LNCaP clone FGC (cell line): Measurements from ENCODE around the gene KRT2.

ENCODE experiments used
- DNase-seq: peaks from one replicate; pipeline ENCODE4 v3.0.0-alpha.2; 2011; ENCODE audit warnings: low read depth
- H3K4me3 ChIP-seq: 2 replicates; pipeline ENCODE4 v1.5.1; 2011; ENCODE audit warnings: mild to moderate bottlenecking, low read depth, low read length, control low read depth
- TF ChIP-seq, protein P1 (sequence below): IDR thresholded peaks from 2 replicates; pipeline ENCODE4 v1.5.1; 2012; ENCODE audit warnings: mild to moderate bottlenecking; ENCODE audit not compliant: control insufficient read depth, insufficient read depth; ENCODE audit errors: extremely low read depth

KRT2 gene

DNA sequence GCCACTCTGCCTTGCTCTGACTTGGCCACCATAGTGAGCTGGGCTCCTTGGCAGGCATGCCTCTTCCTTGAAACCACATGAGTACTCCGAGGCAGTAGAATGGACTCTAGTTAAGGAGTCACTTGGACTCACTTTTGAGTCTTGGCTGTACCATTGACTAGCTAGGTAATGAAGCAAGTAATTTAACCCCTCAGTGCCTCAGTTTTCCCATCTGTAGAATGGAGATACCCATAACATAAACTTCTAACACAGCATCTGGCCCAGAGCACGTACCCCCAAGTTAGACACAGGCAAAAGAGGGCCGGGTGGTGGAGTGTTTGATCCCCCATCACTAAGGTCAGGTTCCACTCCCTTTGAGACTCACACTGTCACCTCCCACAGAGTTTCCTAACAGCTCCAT lies 43.0 kb upstream of the KRT2 start:
- no peak overlapping the region for H3K4me3 ChIP-seq
- TF ChIP-seq, protein P1, sequence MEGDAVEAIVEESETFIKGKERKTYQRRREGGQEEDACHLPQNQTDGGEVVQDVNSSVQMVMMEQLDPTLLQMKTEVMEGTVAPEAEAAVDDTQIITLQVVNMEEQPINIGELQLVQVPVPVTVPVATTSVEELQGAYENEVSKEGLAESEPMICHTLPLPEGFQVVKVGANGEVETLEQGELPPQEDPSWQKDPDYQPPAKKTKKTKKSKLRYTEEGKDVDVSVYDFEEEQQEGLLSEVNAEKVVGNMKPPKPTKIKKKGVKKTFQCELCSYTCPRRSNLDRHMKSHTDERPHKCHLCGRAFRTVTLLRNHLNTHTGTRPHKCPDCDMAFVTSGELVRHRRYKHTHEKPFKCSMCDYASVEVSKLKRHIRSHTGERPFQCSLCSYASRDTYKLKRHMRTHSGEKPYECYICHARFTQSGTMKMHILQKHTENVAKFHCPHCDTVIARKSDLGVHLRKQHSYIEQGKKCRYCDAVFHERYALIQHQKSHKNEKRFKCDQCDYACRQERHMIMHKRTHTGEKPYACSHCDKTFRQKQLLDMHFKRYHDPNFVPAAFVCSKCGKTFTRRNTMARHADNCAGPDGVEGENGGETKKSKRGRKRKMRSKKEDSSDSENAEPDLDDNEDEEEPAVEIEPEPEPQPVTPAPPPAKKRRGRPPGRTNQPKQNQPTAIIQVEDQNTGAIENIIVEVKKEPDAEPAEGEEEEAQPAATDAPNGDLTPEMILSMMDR: no peak
- no peak for DNase-seq

- DNase-seq: no peak
- no peak overlapping the region for H3K4me3 ChIP-seq
- TF ChIP-seq, protein P1: no peak
Measured at GRCh38 chr12:52694151-52694550, 42.1 kb upstream of the KRT2 start.

DNA sequence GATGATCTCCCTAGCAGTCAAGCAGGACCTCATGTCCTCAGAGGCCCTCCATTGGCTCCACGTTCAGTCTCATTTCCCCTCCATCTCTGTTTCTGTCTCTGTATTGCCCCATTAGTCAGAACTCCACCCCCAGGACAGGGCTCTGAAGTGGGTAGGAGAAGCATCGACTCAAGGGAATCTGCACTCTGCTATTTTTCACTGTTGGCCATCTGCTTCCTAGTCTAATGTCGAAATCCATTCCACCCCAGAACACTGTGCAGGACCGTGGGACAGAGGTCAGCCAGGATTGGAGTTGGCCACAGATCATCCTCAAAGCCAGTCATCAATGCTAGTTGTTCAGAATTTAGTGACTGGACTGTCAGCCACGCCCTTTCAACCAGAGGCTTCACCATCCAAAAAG lies 41.2 kb upstream of the KRT2 start:
- TF ChIP-seq, protein P1: no peak
- no peak overlapping the region for H3K4me3 ChIP-seq

GRCh38 chr12:52692254-52692653 lies 40.2 kb upstream of the KRT2 start:
- no peak overlapping the region for H3K4me3 ChIP-seq
- no peak for DNase-seq

More for the DNA sequence above, 41.2 kb upstream of the KRT2 start:
- no peak for DNase-seq

GRCh38 chr12:52691841-52692150 lies 39.8 kb upstream of the KRT2 start:
- TF ChIP-seq, protein P1: no peak
- H3K4me3 ChIP-seq: no peak overlapping the region
- DNase-seq: no peak

More at GRCh38 chr12:52692254-52692653, 40.2 kb upstream of the KRT2 start:
- TF ChIP-seq, protein P1: peak; percentile 31; the same call in 1 of the 2 replicates

DNA sequence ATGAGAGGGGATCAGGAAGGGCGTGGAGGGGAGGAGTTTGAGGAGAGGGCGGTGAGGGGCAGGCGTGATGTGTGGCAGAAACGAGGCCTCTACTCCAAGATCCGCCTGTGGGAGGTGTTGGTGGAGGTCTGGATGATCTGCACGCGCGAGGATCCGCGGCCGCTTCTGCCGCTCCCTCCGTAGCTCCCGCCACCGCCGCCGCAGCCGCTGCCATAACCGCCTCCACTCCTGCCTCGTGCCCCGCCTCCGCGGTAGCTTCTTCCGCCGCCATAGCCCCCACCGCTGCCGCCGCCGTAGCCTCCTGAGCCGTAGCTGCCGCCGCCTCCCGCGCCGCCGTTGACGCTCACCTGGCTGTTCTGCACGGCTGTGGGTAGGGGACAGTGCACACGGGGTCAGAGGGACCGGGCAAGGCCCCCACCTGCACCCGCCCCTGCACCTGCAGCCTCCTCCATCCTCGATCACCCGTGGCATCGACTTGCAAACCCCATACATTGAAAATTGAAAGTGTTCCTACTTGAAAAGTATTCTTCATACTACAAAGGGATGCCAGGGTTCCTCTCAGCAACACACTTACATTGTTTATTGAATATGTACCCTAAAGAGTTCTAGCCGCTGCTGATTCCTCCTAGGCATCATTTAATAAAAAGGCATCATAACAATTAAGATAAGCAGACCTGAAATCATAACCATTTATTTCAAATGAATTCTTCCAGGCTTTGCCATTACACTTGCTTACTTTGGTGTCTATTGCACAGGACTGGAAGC lies 39.2 kb upstream of the KRT2 start:
- no peak for DNase-seq
- no peak overlapping the region for H3K4me3 ChIP-seq
- TF ChIP-seq, protein P1: no peak
